GM21447 (cell line): ENCODE data around the gene CLPSL2.

ENCODE experiments used
- ATAC-seq: cut with Tn5 transposase; IDR thresholded peaks from one replicate; pipeline ENCODE4 v1.9.1; 2021; ENCODE audit not compliant: unreplicated experiment

Gene CLPSL2

DNA sequence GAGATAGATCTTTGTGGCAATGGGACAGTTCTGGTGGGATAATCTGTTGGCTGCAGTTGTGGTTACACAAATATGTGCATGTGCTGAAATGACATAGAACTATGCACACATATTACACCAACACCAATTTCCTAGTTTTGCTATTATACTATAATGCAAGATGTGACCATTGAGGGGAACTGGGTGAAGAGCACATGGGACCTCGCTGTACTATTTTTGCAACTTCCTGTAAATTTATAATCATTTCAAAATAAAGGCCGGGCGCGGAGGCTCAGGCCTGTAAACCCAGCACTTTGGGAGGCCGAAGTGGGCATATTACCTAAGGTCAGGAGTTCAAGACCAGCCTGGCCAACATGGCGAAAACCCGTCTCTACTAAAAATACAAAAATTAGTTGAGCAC lies 30.9 kb upstream of the CLPSL2 start:
- ATAC-seq, result no peak

DNA sequence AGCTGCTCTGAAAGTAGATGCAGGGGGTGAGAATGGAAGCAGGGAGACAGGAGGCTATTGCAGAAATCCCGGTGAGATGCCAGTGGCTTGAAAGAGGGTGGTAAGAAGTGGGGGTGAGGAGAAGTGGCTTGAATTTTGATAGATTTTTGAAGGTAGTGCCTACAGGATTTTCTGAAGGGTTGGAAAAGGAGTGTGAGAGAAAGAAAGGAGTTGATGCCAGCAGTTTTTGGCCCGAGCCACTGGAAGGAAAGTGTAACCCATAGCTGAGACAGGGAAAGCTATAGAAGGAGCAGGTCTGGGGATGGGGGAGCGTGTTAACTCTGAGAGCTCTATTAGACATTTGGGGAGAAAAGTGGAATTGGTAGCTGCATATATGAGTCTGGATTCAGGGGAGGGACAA lies 29.9 kb upstream of the CLPSL2 start:
- ATAC-seq, result no peak

DNA sequence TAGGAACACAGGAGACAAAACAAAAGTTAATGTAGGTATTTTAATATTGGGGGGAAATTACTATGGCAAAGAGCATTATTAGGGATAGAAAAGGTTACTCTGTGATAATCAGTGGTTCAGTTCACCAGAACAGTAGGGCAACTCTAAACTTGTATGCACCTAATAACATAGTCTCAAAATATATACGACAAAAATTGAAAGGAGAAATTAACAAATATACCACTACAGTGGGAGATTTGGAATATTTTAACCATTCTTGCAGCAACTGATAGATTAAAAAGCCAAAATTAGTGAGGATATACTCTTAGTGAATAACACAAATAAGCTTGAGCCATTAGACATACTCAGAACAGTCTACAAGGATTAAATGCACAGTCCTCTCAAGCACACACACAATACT lies 28.5 kb upstream of the CLPSL2 start:
- ATAC-seq, result no peak

DNA sequence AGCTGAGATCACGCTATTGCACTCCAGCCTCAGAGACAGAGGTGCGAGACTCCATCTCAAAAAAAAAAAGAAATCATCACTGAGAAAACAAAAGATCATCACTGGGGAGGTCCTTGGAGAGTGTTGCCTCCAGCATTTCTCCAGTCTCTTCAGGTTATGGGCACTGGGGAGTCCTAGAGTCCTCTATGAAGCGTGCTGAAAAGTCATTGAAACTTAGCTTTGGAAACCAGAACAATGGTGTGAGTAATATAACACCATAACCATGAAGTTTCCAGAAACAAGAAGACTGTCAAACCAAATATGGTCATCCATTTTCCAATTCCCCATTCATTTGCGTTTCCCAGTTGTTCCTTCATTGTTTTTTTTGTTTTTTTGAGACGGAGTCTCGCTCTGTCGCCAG lies 25.8 kb upstream of the CLPSL2 start:
- no peak for ATAC-seq

DNA sequence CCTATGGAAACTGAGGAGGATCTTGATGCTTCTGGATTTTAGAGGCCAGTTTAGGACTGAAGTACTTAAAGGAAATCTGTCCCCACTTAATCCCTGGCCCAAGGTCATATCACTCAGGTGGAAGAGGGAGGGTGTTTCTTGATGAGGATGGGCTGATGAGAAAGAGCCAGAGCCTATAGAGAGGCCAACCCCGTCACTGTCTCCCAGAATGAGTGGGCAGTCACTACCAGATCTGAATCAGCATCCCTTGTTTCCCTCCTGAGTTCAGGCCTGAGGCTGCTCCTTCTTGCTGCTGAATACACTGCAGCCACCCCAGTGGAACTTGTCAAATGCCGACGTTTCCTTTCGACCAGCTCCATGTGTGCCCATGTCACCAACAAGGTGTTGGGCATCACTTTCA lies 24.8 kb upstream of the CLPSL2 start:
- no peak for ATAC-seq

DNA sequence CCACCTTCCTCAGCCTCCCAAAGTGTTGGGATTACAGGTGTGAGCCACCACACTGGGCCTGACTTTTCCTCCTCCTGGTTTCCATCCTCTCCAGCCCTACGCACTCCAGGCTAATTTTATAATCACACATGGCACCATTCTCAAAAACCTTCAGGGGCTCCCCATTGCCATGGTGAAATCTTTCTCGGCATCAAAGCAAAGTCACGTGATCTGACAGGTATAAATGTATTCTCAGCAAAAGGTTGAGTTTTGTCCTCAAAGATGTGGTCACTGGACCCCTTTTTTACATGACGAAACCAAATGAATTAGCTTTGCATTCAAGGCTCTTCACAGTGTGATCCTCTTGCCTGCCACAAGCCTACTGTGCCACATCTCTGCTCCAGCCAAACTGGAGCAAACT lies 24.1 kb upstream of the CLPSL2 start:
- ATAC-seq, result no peak

DNA sequence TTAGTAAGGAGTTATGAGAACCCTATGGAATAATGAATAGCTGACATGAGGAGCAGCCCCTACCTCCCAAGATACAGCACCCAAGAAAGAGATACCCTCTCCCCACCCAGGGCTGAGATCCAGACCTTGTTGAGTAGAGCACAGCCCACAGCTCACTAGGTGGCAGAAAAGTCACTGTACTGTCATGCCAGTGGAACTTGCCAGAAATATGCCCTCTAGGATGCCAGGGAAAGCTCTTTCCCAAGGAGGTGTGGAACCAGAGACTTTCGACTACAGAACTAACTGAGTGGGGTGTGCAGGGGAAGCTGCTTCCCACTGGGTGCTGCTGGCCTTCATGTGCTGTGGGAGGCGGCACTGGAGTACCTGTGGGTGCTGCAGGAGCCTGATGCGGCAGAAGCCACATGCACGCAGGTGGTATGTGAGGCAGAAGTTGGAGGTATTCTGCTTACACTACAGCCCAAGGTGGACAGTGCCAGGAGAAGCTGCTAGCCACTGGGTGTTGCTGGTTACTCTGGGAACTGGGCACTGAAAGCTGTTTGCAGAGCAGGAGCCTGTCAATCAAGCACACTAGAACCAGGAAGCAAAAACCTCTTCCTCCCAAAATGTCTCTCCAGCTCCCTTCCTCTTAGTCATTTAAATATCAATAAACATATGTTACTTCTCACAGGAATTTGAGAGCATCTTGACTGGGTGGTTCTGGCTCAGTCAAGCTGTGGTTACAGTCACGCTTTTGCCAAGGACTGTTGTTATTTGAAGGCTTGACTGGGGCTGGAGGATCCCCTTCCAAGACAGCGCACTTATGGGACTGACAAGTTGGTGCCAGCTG lies 21.7 kb upstream of the CLPSL2 start:
- ATAC-seq, result no peak

DNA sequence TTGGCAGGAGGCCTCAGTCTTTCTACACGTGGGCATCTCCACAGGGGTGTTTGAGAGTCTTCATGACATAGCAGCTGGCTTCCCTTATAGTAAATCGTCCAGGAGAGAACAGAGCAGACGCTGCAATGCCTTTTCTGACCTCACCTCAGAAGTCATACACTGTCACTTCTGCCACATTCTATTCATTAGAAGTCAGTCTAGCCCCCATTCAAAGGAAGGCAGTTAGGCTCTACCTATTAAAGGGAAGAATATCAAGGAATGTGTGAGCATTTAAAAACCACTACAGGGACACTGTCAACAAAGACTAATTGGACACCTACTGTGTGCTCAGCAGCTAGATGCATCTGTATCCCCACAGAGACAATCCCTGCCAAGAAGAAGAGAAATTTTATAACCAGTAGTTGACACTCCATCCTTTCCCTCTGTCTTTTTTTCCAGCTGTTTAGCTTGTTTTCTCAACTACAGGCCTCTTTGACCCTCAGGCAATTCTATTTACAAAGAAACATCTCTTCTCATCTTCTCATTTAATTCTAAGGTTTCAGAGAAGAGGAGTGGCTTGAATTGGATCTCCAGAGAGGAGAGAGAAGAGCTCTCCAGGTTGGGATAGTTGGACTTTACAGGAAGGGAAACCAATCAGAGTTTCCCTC lies 21.0 kb upstream of the CLPSL2 start:
- ATAC-seq, result no peak

DNA sequence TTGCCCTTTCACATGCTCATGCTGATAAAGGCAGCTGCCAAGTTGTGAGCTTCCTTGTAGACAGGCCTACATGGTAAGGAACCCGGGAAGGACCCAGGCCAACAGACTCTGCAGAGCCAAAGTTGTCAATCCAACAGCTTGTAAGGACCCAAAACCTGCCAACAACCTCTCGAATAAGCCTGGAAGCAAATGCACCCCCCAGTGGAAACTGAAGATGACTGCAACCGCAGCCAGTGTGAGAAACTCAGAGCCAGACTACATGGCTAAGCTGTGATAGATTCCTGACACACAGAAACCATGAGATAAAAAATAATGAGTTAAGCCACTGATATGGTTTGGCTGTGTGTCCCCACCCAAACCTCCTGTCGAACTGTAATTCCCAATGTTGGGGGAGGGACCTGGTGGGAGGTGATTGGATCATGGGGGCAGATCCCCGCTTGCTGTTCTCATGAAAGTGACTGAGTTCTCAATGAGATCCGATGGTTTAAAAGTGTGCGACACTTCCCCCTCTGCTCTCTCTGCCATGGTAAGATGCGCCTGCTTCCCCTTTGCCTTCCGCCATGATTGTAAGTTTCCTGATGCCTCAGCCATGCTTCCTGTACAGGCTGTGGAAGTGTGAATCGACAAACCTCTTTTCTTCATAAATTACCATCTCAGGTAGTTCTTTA lies 18.8 kb upstream of the CLPSL2 start:
- ATAC-seq, result no peak

DNA sequence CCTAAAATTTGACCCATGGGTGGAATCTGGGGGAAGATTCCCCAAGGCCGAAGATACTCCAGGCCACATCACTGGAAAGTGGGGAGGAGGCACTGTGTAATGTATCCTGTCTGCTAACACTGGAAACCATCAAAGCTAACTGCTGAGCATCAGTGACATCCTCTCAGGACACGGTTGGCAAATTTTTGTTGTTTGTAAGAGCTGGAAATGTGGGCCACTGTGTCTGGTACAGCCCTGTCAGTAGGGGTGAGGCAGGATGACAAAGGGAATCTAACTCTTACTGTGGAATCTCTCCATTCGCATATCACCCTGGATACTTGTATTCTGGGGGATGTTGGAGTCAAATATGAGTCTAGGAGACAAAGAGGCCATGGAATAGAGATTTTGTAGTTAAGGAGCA lies 17.0 kb upstream of the CLPSL2 start:
- no peak for ATAC-seq

DNA sequence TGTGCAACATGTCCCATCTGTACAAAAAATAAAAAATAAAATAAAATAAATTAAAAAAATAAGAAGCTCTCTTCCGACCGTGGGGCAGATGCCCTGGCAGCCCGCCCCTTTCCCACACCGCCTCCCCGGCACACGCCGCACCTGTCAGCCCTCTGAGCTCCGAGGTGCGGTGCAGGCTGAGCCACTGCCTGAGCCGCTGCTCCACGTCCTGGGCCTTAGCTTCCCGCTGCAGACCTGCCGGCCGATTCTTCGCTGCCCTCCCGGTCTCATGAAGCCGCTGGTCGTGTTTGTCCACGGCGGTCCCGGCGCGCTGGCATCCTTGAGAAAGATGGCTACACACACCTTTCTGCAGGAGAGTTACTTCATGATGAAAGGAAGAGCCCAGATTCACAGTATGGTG lies 10.7 kb upstream of the CLPSL2 start:
- no peak for ATAC-seq

DNA sequence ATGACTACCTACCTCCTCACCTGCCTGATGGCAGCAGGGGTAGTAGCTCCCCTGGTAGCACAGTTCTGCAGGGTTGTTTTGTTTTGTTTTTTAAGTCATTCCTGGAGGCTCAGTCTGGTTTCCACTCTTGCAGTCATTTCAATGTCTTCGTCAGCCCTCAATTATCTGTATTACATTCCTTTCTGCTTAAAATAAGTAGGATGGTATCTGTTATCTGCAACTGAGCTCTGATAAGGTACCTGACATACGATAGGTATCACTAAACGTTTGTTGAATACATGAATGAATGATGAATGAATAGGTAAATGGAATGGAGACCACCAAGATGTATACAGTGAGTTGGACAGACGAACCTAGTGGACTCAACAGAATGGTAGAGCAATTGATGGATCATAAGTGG lies 7.2 kb upstream of the CLPSL2 start:
- no peak for ATAC-seq

DNA sequence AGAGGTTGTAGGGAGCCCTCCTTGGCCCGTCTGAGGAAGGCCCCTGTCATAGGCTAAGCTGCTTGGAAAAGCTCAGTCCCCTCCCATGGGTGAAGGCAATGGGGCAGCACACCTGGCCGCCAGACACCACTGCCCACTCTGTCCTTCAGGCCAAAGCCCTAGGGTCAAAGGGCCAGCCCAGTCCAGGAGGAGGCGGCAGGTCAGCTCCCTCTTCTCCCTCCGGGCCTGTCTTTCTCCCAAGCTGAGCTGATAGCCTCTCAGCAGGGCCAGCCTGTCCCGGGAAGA lies 5.1 kb upstream of the CLPSL2 start:
- no peak for ATAC-seq

DNA sequence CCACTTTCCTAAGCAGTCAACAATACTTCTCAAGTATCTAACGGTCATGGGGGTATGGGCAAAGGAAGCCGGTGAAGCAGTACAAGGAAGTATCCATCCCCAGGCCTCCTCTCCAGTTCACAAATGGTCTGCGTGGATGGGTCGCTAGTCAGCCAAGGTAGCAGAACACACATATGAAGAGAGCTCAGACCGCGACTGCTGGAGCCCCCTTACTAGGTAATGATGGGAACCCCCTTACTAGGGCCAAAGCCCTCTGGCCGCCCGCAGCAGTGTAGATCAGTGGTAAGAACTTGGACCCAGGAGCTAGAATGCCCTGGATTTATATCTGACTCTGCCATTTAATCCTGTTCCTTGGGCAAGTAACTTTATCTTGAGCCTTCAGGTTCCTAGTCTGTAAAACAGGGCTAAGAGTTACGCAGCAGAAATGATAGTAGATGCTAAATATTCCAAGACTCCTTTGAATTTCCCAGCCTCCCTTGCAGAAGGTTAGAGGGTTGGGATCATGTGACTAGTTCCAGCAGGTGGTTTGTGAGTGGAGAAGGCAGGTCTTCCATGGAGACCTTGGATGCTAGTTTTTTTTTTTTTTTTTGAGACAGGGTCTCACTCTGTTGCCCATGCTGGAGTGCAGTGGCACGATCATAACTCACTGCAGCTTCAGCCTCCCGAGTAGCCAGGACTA lies 2.1 kb upstream of the CLPSL2 start:
- no peak for ATAC-seq

DNA sequence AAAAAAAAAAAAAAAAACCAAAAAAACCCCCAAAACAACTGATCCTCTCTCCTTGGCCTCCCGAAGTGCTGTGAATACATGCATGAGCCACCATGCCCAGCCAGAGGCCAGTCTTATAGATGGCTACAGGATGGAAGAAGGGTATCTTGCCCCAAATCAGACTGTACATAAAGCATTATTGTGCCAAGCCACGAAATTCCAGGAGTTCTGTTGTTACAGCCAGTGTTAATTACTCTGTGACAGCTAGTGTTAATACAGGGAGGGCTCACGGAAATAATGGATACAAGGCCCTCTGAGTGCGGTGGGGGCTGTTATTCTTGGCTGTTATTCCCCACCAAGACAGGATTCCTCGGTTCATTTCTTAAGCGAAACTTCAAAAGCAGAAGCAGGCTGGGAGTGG lies 1.4 kb upstream of the CLPSL2 start:
- ATAC-seq, result no peak

DNA sequence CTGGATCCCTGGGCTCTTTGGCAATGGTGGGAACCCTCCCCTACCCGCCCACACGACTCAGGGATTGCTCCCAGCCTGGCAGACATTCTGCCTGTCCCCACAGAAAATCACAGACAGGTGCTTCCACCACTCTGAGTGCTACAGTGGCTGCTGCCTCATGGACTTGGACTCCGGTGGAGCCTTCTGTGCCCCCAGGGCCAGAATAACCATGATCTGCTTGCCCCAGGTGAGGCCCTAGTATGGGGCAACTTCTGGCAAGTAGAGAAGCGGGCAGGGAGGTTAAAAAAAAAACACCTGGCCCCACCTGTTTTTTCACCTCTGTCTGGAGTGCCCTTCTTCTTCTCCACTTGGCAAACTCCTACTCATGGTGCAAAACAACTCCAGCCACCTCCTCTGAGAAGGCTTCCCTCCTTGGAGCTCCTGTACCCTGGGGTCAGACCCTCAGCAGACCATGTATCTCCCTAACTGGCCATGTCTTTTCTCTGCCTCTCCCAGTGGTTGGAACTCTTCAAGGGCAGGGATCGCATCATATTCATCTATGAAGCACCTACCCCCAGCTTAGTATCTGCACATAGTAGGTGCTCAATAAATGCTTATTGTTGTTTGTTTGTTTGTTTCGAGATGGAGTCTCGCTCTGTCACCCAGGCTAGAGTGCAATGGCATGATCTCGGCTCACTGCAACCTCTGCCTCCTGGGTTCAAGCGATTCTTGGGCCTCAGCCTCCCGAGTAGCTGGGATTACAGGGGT lies 1.1 kb downstream of the CLPSL2 start:
- ATAC-seq, result no peak

DNA sequence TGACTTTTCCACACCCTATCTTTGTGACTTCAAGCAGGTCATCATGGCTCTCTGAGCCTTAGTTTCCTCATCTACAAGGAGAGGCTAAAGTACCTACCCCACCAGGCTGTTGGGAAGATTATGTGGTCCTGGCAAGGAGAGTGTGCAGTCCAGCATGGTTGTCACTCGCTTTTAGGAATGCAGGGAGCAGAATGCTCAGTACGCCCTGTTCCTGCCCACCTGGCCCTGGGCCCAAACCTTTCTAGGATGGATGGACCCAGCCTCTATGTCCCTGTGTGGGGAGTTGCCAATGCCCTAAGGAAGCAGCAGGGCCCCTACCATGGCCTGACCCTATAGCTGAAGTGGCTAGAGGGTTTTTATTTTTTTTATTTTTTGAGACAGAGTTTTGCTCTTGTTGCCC lies 2.0 kb downstream of the CLPSL2 start:
- no peak for ATAC-seq

DNA sequence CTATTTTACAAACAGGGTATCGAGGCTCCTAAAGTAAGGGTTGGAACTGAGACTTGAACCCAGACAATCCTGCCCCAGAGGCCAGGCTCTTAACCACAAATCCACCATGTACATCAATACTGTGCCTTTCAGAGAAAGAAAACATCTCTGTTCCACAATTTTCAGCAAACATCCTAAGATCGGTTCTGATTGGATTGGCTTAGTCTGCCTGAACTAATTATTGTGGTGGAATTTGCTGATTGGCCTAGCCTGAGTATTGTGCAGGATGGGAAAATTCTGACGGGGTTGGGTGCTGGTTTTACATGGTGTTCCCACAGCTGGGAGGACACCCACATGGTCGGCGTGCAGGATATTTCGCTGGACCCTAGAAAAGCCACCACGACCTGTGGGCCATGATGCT lies 4.3 kb downstream of the CLPSL2 start, which contains the start of gene CLPSL1:
Gene CLPSL1, plus strand, starts transcription at position 301 of the 400 bp plus-strand sequence. Its CDS starts 92 bp downstream, at position 393.
- ATAC-seq, result no peak

DNA sequence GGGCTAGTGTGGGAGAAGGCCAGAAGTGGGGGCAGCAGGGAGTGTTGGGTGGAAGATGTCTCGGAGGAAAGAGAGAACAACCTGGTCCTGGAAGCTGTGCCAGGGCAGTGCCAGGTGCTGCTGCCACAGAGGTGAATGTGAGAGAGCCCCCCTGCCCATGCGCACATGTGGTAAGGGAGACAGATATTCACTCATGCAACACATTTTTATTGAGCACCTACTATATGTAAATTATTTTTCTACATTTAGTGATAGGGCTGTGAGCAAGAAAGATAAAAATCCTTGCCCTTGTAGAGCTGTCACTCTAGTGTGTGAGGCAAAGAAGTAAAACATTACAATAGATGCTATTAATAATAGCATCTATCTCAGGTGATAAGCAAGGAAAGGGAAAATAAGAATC lies 4.9 kb downstream of the CLPSL2 start:
- no peak for ATAC-seq

DNA sequence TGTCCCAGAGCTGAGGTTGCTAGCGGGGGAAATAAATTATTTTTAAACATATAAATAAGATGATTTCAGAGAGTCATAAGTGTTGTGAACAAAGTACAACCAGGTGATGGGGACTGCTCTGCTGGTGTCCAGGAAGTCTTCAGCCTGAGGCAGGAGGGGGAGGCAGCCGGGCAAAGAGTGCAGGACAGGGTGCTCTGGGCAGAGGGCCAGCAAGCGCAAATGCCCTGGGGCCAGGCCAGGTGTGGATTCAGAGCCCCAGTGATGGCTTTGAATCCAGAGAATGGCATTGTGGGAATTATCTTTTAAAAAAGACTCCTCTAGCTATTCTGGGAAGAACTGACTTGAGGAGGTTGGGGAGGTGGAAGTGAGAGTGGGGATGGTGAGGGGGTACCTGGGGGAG lies 6.0 kb downstream of the CLPSL2 start:
- ATAC-seq, result no peak

DNA sequence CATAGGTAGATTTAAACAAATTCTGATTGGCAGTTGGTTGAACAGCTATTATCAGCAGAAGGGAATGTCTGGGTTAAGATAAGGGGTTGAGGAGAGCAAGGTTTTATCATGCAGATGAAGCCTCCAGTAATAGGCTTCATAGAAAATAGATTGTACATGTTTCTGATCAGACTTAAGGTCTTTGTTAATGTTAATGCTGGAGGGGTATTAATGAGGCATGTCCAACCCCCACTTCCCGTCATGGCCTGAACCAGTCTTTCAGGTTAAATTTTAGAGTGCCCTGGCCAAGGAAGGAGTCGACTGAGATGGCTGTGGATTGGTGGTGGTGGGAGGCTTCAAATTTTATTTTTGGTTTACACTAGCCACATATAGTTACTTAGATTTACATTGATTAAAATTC lies 7.8 kb downstream of the CLPSL2 start:
- ATAC-seq, result no peak
